Measurements from ENCODE around the gene CEACAM7.

- TF ChIP-seq CREB1 (IDR thresholded peaks at IDR 0.05; ENCODE audit: low read depth) (no peak), TCF12 (IDR thresholded peaks at IDR 0.05; ENCODE audit: low read depth) (no peak), EGR1 (IDR thresholded peaks at IDR 0.05) (no peak), CEBPB (IDR thresholded peaks at IDR 0.05) (no peak), USF1 (IDR thresholded peaks at IDR 0.05) (no peak), EP300 (IDR thresholded peaks at IDR 0.05; ENCODE audit: borderline replicate concordance) (no peak), YY1 (IDR thresholded peaks at IDR 0.05; ENCODE audit: low read depth) (no peak)
Observed at GRCh38 chr19:41697198-41697855, 9.3 kb upstream of the CEACAM7 start.
